Transverse colon (tissue), 4 donors: Measurements from ENCODE around the gene S100A3. TPM values are rescaled to one million over a fixed set of nuclear protein-coding genes. Genes with fewer than 3 reads are reported as not detected.

ENCODE experiments used
- DNase-seq: peaks from one replicate; pipeline ENCODE4 v3.0.0-alpha.2; 2019
- H3K27ac ChIP-seq, 4 donors: fragments of 200-600 bp; sonication (generic); 2 replicates each; pipeline ENCODE4 v1.5.1; 2016 to 2018; ENCODE audit warnings: inconsistent platforms in 4 of 4
- H3K27me3 ChIP-seq: fragments of 200-600 bp; sonication (generic); 2 replicates; pipeline ENCODE4 v1.5.1; 2017; ENCODE audit warnings: inconsistent platforms
- H3K36me3 ChIP-seq, 4 donors: fragments of 200-600 bp; sonication (generic); 2 replicates each; pipeline ENCODE4 v1.5.1; 2017 to 2019; ENCODE audit warnings: inconsistent platforms in 4 of 4
- H3K4me1 ChIP-seq, 4 donors: fragments of 200-600 bp; sonication (generic); 2 replicates each; pipeline ENCODE4 v1.5.1; 2017 to 2020; ENCODE audit warnings: inconsistent platforms in 4 of 4
- H3K4me3 ChIP-seq, 4 donors: fragments of 200-600 bp; sonication (generic); 1 replicate in 1 of 4; 2 replicates in 3 of 4; pipeline versions ENCODE4 v1.5.1 to v1.6.1; 2017 to 2019; ENCODE audit warnings: inconsistent platforms in 4 of 4
- H3K9me3 ChIP-seq, 2 donors: fragments of 200-600 bp; sonication (generic); 2 replicates each; pipeline ENCODE4 v1.5.1; 2017 to 2019; ENCODE audit warnings: inconsistent platforms in 2 of 2
- EP300 ChIP-seq: sonication (generic); formaldehyde crosslinking; IDR thresholded peaks from one replicate; pipeline ENCODE4 v1.6.1; 2017; ENCODE audit warnings: antibody characterized with exemption, low read depth
- POLR2A ChIP-seq: fragments of 450-650 bp; IDR thresholded peaks from one replicate; pipeline ENCODE4 v1.6.1; 2016; ENCODE audit warnings: antibody characterized with exemption, mild to moderate bottlenecking, moderate library complexity
- POLR2AphosphoS5 ChIP-seq, 3 donors: sonication (generic); formaldehyde crosslinking; IDR thresholded peaks; one replicate each; pipeline ENCODE4 v1.6.1; 2016; ENCODE audit warnings: antibody characterized with exemption in 3 of 3
- WGBS, 2 donors: methylation state at CpG; one replicate each; pipeline ENCODE4 v1.1.5; 2018; ENCODE audit warnings: low coverage in 1 of 2; 5-methylcytosine and 5-hydroxymethylcytosine counted together
- in situ Hi-C, 4 donors: fragments of 200-750 bp; cut with MboI; loops; one replicate each; pipeline versions ENCODE4 v1.15.0 to v1.15.1; 2017; ENCODE audit warnings: low sequenced_read_pairs in 3 of 4, low pct_ligation_motif_present in 1 of 4, low pct_unique_long_range_greater_than_20kb in 1 of 4
- intact Hi-C: fragments of 100-400 bp; cut with DNase I; formaldehyde crosslinking; loops from one replicate; pipeline ENCODE4 v1.15.1; 2023; ENCODE audit warnings: low total_unique reads
- total RNA-seq, 4 donors: library from RNA; depleted of rRNA; stranded (reverse); fragments of >200 nt; gene quantifications; one replicate each; pipeline ENCODE4 v1.1.0, GENCODE V29; 2016
- TF ChIP-seq, protein P1 (sequence below), 5 experiments: fragments of 200-600 bp in 3 of 5; fragments of 450-650 bp in 2 of 5; sonication (generic) in 3 of 5; IDR thresholded peaks; 1 replicate in 2 of 5; 2 replicates in 3 of 5; pipeline ENCODE4 v1.5.1; 2016 to 2017; ENCODE audit warnings: antibody characterized with exemption in 5 of 5, inconsistent platforms in 3 of 5, mild to moderate bottlenecking in 2 of 5, moderate library complexity in 1 of 5

The S100A3 gene
- total RNA-seq, 4 donors from 2014 or later: 0.64 TPM; not detected in 3

DNA sequence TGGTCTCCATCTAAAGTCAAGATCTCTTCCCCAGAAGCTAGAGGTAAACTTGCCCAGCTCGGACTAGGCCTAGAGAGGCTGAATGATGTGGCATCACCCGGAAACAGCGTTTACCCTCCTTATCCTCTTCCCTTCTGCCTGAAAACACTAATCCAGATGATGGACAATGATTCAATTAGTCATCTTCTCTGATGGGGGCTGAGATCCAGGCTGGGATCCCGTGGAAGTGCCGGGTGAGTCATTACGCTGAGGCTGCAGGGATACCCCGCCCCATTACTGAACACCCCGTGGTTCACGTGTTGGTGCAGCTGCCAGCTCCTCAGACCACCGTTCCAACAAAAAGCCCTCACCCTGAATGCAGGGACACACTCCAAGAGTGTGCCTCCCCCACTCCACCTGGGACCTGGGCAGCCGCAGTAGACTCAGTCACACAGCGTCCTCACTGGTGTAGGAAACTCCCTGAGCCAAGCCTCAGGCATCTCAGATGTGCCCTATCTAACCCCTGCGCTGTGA lies 15.3 kb downstream of the S100A3 start:
- Histone ChIP-seq H3K27me3 (no peaks in the 10 kb centered on the region), H3K4me3 (peak overlapping the region; percentile 1 to 81 (median 74)), H3K36me3 (no peaks in the 10 kb centered on the region), H3K27ac (peak overlapping the region; percentile 95 to 100 (median 99)), H3K9me3 (no peaks in the 10 kb centered on the region), H3K4me1 (peaks cover 17 to 64% (median 53%) of the 10 kb centered on the region in 4 donors)
- 37% methylated on average over 13 of the region's 13 CpGs; no CpG with 5 or more reads in 1 of the 2 donors for WGBS, 2 donors
- in situ Hi-C loops: loop anchor here in 1 of 4 donors (25.0 kb wide), 1 partner anchor 454 kb away; the partner anchor contains the start of genes JTB, RAB13 and RPS27
- TF ChIP-seq POLR2A (no peak), POLR2AphosphoS5 (IDR thresholded peaks at IDR 0.05) (peak; percentile 7 to 40 (median 22))
- peak; percentile 54 for DNase-seq
- intact Hi-C loops: loop anchor here (1.0 kb wide), 1 partner anchor 35 kb away; no protein-coding TSS in a partner anchor

DNA sequence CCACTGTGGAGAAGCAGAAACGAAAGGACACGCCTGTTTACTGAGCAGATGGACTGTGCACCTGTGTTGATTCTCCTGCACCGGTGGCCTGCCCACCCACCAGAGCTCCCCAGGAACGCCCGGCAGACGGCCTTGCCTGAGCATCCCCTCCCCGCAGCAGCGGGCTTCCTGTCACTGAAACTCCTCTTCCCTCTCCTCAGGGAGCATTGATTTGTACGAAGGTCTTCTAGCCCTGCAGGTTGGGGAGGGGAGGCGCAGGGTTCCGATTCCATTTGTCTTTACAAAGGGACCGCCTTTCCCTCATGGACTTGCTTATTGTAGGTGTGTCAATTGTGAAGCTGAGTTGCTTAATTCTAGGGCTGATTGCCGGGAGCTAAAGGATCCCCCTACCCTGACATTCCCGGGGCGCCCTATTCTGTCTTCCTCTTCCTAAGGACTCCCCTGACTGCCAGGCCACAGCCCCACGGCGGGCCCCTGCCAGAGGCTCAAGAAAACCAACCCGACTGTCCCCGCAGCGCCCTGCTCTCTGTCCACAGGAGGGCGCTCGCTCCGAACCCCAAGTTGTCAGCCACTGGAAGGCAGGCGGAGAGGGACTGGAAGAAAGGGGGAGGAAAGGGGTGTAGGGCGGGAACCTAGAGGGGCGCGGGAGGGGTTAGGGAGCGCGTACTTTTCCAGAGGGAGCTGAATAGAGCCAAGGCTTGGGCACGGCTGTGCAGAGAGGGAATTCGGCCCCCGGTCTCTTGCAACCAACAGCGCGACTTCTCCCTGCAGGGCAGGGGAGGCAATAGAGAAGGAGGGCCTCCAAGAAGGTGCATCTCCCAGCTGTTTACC lies 16.1 kb downstream of the S100A3 start:
- DNase-seq: peak; percentile 92
- Histone ChIP-seq H3K4me1 (peaks cover 17 to 58% (median 52%) of the 10 kb centered on the region in 4 donors), H3K36me3 (no peaks in the 10 kb centered on the region), H3K27me3 (no peaks in the 10 kb centered on the region), H3K9me3 (no peaks in the 10 kb centered on the region), H3K27ac (peak overlapping the region; percentile 95 to 100 (median 99)), H3K4me3 (peak overlapping the region; percentile 1 to 81 (median 74))
- in situ Hi-C loops (loop anchor here in 1 of 4 donors (25.0 kb wide), 1 partner anchor 454 kb away; the partner anchor contains the start of genes JTB, RAB13 and RPS27), intact Hi-C loops (loop anchor here (1.0 kb wide), 1 partner anchor 35 kb away; no protein-coding TSS in a partner anchor)
- WGBS, 2 donors: 0 to 18% methylated on average over 2 to 33 of the region's 34 CpGs
- TF ChIP-seq, protein P1, sequence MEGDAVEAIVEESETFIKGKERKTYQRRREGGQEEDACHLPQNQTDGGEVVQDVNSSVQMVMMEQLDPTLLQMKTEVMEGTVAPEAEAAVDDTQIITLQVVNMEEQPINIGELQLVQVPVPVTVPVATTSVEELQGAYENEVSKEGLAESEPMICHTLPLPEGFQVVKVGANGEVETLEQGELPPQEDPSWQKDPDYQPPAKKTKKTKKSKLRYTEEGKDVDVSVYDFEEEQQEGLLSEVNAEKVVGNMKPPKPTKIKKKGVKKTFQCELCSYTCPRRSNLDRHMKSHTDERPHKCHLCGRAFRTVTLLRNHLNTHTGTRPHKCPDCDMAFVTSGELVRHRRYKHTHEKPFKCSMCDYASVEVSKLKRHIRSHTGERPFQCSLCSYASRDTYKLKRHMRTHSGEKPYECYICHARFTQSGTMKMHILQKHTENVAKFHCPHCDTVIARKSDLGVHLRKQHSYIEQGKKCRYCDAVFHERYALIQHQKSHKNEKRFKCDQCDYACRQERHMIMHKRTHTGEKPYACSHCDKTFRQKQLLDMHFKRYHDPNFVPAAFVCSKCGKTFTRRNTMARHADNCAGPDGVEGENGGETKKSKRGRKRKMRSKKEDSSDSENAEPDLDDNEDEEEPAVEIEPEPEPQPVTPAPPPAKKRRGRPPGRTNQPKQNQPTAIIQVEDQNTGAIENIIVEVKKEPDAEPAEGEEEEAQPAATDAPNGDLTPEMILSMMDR (IDR thresholded peaks at IDR 0.05): peak; percentile 86 to 97 (median 92)
- TF ChIP-seq POLR2AphosphoS5 (IDR thresholded peaks at IDR 0.05) (peak; percentile 38 to 83 (median 79)), EP300 (no peak), POLR2A (peak; percentile 80)

DNA sequence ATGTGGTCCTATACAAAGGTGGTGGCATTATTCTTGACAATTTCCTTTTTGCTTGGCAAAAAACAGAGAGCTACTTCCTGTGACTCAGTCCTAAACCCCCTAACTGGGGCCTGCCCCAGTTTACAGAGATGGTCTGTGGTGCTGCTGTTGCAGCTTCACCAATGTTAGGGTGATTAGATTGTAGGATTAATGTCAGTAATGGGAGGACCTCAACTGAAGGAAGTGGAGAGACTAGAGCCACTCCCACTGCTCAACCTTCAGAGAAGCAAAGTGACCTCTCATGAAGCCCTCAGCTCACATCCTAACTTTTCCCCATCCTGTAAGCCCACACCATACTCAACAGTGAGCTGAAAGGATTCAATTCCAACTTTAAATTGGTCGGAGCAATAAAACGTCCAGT lies 16.9 kb downstream of the S100A3 start:
- no peaks in the 10 kb centered on the region for H3K36me3 ChIP-seq
- H3K9me3 ChIP-seq: no peaks in the 10 kb centered on the region
- H3K27me3 ChIP-seq: no peaks in the 10 kb centered on the region
- intact Hi-C loops (no loop called here), in situ Hi-C loops (loop anchor here in 1 of 4 donors (25.0 kb wide), 1 partner anchor 455 kb away; the partner anchor contains the start of genes JTB, RAB13 and RPS27)
- DNase-seq: no peak
- TF ChIP-seq, protein P1 (IDR thresholded peaks at IDR 0.05): no peak
- no peak for TF ChIP-seq POLR2AphosphoS5 (IDR thresholded peaks at IDR 0.05)
- no peak for TF ChIP-seq POLR2A
- TF ChIP-seq EP300: no peak
- peak overlapping the region; percentile 95 to 100 (median 99) for H3K27ac ChIP-seq
- peaks cover 17 to 50% (median 46%) of the 10 kb centered on the region in 4 donors for H3K4me1 ChIP-seq
- 44 to 46% methylated on average over 2 of the region's 2 CpGs for WGBS, 2 donors
- H3K4me3 ChIP-seq: peak overlapping the region in 1 of 4 donors; percentile 70

DNA sequence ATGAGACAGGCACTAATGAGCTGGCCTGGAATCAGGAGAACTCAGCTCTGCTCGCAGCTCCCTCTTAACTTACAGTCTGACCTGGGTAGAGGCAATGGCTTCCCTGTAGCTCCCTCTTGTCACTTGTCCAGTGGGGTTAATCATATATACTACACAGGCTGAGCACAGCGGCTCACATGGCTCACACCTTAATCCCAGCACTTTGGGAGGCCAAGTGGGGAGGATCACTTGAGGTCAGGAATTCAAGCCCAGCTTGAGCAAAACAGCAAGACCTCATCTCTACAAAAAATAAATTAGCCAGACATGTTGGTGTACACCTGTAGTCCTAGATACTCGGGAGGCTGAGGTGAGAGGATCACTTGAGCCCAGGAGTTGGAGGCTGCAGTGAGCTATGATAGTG lies 17.4 kb downstream of the S100A3 start:
- TF ChIP-seq, protein P1 (IDR thresholded peaks at IDR 0.05): no peak
- TF ChIP-seq EP300: no peak
- intact Hi-C loops (no loop called here), in situ Hi-C loops (loop anchor here in 1 of 4 donors (25.0 kb wide), 1 partner anchor 456 kb away; the partner anchor contains the start of genes JTB, RAB13 and RPS27)
- Histone ChIP-seq H3K4me1 (peaks cover 14 to 44% (median 41%) of the 10 kb centered on the region in 4 donors), H3K27me3 (no peaks in the 10 kb centered on the region), H3K27ac (peak overlapping the region; percentile 95 to 100 (median 99)), H3K9me3 (no peaks in the 10 kb centered on the region), H3K4me3 (no peak overlapping the region), H3K36me3 (no peaks in the 10 kb centered on the region)
- DNase-seq: no peak
- 78 to 82% methylated on average over 1 to 3 of the region's 3 CpGs for WGBS, 2 donors
